ENCODE results near the gene KRTAP9-6. TPM values are rescaled to one million over a fixed set of nuclear protein-coding genes. Genes with fewer than 3 reads are reported as not detected.
"Not testable (repeated sequence)": the region's sequence is repeated elsewhere in the genome, so short reads cannot be mapped to it uniquely, and the experiment has no call there.

KRTAP9-6 gene
- total RNA-seq = not detected

DNA sequence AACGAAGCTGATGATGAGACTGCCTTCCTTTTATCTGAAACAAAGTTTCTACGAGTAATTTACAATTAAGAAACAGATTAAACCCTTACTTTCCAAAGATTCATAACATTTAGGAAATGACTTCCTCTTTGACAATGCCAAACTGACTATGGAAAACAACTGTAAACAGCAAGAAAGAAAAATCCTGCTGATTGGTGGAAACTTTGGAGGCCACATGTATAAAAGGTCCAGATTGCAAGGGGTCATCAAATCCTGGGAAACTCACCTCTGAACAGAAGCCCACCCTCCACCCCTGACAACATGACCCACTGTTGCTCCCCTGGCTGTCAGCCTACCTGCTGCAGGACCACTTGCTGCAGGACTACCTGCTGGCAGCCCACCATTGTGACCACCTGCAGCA lies at the start of gene KRTAP9-6:
Gene KRTAP9-6 (plus strand): TSS at position 301 of the 400 bp plus-strand sequence. CDS start 0 bp downstream, at position 301.
- Histone ChIP-seq H3K27me3 (ENCODE audit: insufficient read depth, low read length) (no peaks in the 10 kb centered on the region), H3K9me3 (ENCODE audit: low read depth, low read length) (no peaks in the 10 kb centered on the region), H3K4me1 (ENCODE audit: insufficient read depth, low read length) (no peaks in the 10 kb centered on the region), H3K4me3 (ENCODE audit: low read length) (no peak within 1 kb of the TSS)

DNA sequence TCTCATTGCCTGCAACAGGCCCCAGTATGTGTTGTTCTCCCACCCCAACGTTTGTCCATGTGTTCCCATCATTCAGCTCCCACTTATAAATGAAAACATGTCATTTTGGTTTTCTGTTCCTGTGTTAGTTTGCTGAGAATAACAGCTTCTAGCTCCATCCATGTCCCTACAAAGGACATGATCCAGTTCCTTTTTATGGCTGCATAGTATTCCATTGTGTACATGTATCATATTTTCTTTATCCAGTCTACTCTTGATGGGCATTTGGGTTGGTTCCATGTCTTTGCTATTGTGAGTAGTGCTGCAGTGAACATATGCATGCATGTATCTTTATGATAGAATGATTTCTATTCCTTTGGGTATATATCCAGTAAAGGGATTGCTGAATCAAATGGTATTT lies 49.5 kb upstream of the KRTAP9-6 start:
- Histone ChIP-seq H3K4me1 (ENCODE audit: insufficient read depth, low read length) (no peaks in the 10 kb centered on the region), H3K27me3 (ENCODE audit: insufficient read depth, low read length) (peaks cover 4% of the 10 kb centered on the region), H3K4me3 (ENCODE audit: low read length) (no peak overlapping the region), H3K9me3 (ENCODE audit: low read depth, low read length) (no peaks in the 10 kb centered on the region)

DNA sequence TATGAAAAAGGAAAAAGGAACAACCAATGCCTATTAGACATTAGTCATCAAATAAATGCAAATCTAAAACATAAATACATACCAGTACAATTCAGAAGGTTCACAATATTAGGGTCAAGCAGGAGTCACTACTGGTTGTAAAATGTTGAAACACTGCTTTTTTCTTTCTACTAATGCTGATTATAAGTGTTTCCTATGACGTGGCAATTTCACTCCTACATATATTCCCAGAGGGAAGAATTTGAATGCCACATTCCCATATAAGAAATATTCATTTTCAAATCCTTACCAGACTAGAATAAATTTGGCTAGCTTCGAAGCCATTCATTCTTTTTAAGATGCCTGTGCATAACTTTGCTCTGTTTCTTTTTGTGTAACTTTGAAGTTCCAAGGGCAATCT lies 41.4 kb upstream of the KRTAP9-6 start:
- Histone ChIP-seq H3K4me1 (ENCODE audit: insufficient read depth, low read length) (no peaks in the 10 kb centered on the region), H3K4me3 (ENCODE audit: low read length) (no peak overlapping the region), H3K27me3 (ENCODE audit: insufficient read depth, low read length) (peaks cover 3% of the 10 kb centered on the region), H3K9me3 (ENCODE audit: low read depth, low read length) (no peaks in the 10 kb centered on the region)

- Histone ChIP-seq H3K9me3 (ENCODE audit: low read depth, low read length) (no peaks in the 10 kb centered on the region), H3K4me1 (ENCODE audit: insufficient read depth, low read length) (no peaks in the 10 kb centered on the region), H3K27me3 (ENCODE audit: insufficient read depth, low read length) (peaks cover 3% of the 10 kb centered on the region), H3K4me3 (ENCODE audit: low read length) (no peak overlapping the region)
Observed at GRCh38 chr17:41226051-41226450, 39.1 kb upstream of the KRTAP9-6 start.

DNA sequence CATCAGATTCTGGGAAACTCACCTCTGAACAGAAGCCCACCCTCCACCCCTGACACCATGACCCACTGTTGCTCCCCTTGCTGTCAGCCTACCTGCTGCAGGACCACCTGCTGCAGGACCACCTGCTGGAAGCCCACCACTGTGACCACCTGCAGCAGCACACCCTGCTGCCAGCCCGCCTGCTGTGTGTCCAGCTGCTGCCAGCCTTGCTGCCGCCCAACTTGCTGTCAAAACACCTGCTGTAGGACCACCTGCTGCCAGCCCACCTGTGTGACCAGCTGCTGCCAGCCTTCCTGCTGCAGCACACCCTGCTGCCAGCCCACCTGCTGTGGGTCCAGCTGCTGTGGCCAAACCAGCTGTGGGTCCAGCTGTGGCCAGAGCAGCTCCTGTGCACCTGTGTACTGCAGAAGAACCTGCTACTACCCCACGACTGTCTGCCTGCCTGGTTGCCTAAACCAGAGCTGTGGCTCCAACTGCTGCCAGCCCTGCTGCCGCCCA lies 38.5 kb upstream of the KRTAP9-6 start, which contains the start of gene KRTAP9-2:
Gene KRTAP9-2 (plus strand): TSS at position 51 of the 498 bp plus-strand sequence. CDS start 7 bp downstream, at position 58.
- not testable (repeated sequence) for H3K27me3 ChIP-seq (ENCODE audit: insufficient read depth, low read length); H3K9me3 ChIP-seq (ENCODE audit: low read depth, low read length); H3K4me1 ChIP-seq (ENCODE audit: insufficient read depth, low read length); H3K4me3 ChIP-seq (ENCODE audit: low read length)

- H3K4me1 ChIP-seq (ENCODE audit: insufficient read depth, low read length) = no peaks in the 10 kb centered on the region
- H3K27me3 ChIP-seq (ENCODE audit: insufficient read depth, low read length) = peaks cover 3% of the 10 kb centered on the region
- no peaks in the 10 kb centered on the region for H3K9me3 ChIP-seq (ENCODE audit: low read depth, low read length)
- H3K4me3 ChIP-seq (ENCODE audit: low read length) = no peak overlapping the region
Observed at GRCh38 chr17:41230094-41230493, 35.1 kb upstream of the KRTAP9-6 start.

DNA sequence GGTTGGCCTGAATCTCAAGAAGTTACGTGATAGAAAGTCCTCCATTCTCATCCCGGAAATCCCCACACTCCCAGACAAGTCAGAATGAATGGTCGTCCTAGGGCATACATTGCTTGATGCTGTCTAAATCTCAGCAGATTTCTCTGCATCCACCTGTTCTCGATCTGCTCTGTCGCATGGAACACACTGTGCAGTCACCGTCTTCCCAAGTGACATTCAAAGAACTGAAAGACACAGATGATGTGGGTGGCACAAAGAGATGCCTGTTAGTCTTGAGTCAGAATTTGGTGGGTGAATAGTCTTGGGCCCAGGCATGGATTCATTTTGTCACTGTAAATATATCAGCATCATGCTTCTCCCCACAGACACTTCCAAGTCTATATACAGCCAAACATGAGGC lies 33.4 kb upstream of the KRTAP9-6 start:
- Histone ChIP-seq H3K4me3 (ENCODE audit: low read length) (no peak overlapping the region), H3K9me3 (ENCODE audit: low read depth, low read length) (no peaks in the 10 kb centered on the region), H3K4me1 (ENCODE audit: insufficient read depth, low read length) (no peaks in the 10 kb centered on the region), H3K27me3 (ENCODE audit: insufficient read depth, low read length) (no peaks in the 10 kb centered on the region)

DNA sequence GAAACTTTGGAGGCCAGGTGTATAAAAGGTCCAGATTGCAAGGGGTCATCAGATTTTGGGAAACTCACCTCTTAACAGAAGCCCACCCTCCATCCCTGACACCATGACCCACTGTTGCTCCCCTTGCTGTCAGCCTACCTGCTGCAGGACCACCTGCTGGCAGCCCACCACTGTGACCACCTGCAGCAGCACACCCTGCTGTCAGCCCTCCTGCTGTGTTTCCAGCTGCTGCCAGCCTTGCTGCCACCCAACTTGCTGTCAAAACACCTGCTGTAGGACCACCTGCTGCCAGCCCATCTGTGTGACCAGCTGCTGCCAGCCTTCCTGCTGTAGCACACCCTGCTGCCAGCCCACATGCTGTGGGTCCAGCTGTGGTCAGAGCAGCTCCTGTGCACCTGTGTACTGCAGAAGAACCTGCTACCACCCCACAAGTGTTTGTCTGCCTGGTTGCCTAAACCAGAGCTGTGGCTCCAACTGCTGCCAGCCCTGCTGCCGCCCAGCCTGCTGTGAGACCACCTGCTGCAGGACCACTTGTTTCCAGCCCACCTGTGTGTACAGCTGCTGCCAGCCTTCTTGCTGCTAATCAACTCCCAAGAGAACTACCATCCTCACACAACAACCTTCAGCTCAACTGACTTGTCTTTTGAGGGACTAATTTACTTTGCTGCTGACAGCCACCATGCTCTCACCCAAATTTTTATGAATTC lies 32.6 kb upstream of the KRTAP9-6 start, which contains the start of gene KRTAP9-3:
Gene KRTAP9-3 (plus strand): TSS at position 51 of the 707 bp plus-strand sequence. CDS start 53 bp downstream, at position 104.
- not testable (repeated sequence) for H3K4me1 ChIP-seq (ENCODE audit: insufficient read depth, low read length); H3K4me3 ChIP-seq (ENCODE audit: low read length); H3K27me3 ChIP-seq (ENCODE audit: insufficient read depth, low read length)

GRCh38 chr17:41237116-41237515 lies 28.1 kb upstream of the KRTAP9-6 start:
- H3K4me1 ChIP-seq (ENCODE audit: insufficient read depth, low read length); H3K9me3 ChIP-seq (ENCODE audit: low read depth, low read length); H3K4me3 ChIP-seq (ENCODE audit: low read length); H3K27me3 ChIP-seq (ENCODE audit: insufficient read depth, low read length): not testable (repeated sequence)

More for the DNA sequence above, 32.6 kb upstream of the KRTAP9-6 start, which contains the start of gene KRTAP9-3:
- H3K9me3 ChIP-seq (ENCODE audit: low read depth, low read length) = not testable (repeated sequence)

- H3K27me3 ChIP-seq (ENCODE audit: insufficient read depth, low read length); H3K9me3 ChIP-seq (ENCODE audit: low read depth, low read length); H3K4me3 ChIP-seq (ENCODE audit: low read length); H3K4me1 ChIP-seq (ENCODE audit: insufficient read depth, low read length): not testable (repeated sequence)
Observed at GRCh38 chr17:41237949-41238437, 27.2 kb upstream of the KRTAP9-6 start, which contains the start of gene KRTAP9-8. Gene KRTAP9-8 (plus strand): TSS chr17:41237999. CDS start chr17:41238052, 53 bp downstream.

DNA sequence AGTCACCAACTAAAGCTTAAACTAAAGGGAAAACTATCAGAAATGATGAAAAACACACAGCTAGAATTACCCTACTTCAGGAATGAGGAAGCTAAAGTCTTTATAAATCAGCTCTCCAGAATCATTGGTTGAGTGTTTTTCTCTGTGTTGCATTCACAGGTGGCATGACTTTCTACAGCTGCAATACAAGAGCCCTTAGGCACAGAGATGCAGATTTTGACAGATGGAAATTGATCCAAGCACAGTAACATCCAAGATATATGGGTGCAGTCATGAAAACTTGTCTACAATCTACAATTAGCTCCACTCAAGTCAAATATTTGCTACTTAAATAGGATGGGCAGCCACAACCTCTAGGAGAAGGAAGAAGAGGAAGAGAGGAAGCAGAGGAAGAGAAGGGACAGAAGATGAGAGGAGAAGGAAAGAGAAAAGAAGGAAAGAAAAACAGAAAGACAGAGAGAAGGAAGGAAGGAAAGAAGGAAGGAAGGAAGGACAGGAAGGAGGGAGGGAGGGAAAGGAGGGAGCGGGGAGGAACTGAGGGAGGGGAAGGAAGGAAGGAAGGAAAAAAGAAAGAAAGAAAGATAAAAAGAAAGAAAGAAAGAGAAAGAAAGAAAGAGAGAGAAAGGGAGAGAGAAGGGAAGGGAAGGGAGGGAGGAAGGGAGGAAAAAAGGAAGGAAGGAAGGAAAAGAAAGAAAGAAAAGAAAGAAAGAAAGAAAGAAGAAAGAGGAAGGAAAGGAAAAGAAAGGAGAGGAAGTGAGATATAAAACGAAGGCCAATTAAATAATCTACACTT lies 18.0 kb upstream of the KRTAP9-6 start:
- not testable (repeated sequence) for H3K4me3 ChIP-seq (ENCODE audit: low read length); H3K27me3 ChIP-seq (ENCODE audit: insufficient read depth, low read length); H3K9me3 ChIP-seq (ENCODE audit: low read depth, low read length); H3K4me1 ChIP-seq (ENCODE audit: insufficient read depth, low read length)

DNA sequence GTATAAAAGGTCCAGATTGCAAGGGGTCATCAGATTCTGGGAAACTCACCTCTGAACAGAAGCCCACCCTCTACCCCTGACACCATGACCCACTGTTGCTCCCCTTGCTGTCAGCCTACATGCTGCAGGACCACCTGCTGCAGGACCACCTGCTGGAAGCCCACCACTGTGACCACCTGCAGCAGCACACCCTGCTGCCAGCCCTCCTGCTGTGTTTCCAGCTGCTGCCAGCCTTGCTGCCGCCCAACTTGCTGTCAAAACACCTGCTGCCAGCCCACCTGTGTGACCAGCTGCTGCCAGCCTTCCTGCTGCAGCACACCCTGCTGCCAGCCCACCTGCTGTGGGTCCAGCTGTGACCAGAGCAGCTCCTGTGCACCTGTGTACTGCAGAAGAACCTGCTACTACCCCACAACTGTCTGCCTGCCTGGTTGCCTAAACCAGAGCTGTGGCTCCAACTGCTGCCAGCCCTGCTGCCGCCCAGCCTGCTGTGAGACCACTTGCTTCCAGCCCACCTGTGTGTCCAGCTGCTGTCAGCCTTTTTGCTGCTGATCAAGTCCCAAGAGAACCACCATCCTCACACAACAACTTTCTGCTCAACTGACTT lies 15.4 kb upstream of the KRTAP9-6 start, which contains the start of gene KRTAP9-4:
Gene KRTAP9-4 (plus strand): TSS at position 51 of the 604 bp plus-strand sequence. CDS start 34 bp downstream, at position 85.
- H3K9me3 ChIP-seq (ENCODE audit: low read depth, low read length); H3K4me1 ChIP-seq (ENCODE audit: insufficient read depth, low read length); H3K4me3 ChIP-seq (ENCODE audit: low read length); H3K27me3 ChIP-seq (ENCODE audit: insufficient read depth, low read length): not testable (repeated sequence)

GRCh38 chr17:41251261-41251660 lies 13.9 kb upstream of the KRTAP9-6 start:
- H3K4me1 ChIP-seq (ENCODE audit: insufficient read depth, low read length) = no peaks in the 10 kb centered on the region
- H3K4me3 ChIP-seq (ENCODE audit: low read length) = no peak overlapping the region
- H3K9me3 ChIP-seq (ENCODE audit: low read depth, low read length) = no peaks in the 10 kb centered on the region
- H3K27me3 ChIP-seq (ENCODE audit: insufficient read depth, low read length) = peaks cover under 1% of the 10 kb centered on the region

GRCh38 chr17:41254861-41255260 lies 10.3 kb upstream of the KRTAP9-6 start:
- peaks cover 18% of the 10 kb centered on the region for H3K27me3 ChIP-seq (ENCODE audit: insufficient read depth, low read length)
- H3K9me3 ChIP-seq (ENCODE audit: low read depth, low read length) = no peaks in the 10 kb centered on the region
- no peak overlapping the region for H3K4me3 ChIP-seq (ENCODE audit: low read length)
- H3K4me1 ChIP-seq (ENCODE audit: insufficient read depth, low read length) = no peaks in the 10 kb centered on the region

Measured in mononuclear cell (primary cell).